GM19467 (cell line): ENCODE data around the gene MYO15B.
A peak's percentile ranks its signal among the peaks of the same experiment; 100 is the strongest.

ENCODE experiments used
- ATAC-seq: cut with Tn5 transposase; IDR thresholded peaks from one replicate; pipeline ENCODE4 v1.9.1; 2021; ENCODE audit warnings: mild to moderate bottlenecking, moderate library complexity; ENCODE audit not compliant: unreplicated experiment

The MYO15B gene

GRCh38 chr17:75658237-75658636 is 70.6 kb downstream of the MYO15B start:
- ATAC-seq = no peak

GRCh38 chr17:75661531-75661930 is 73.9 kb downstream of the MYO15B start:
- ATAC-seq = no peak

GRCh38 chr17:75662511-75662910 is 74.9 kb downstream of the MYO15B start:
- no peak for ATAC-seq

- peak; percentile 53 for ATAC-seq
Observed at GRCh38 chr17:75664099-75664549, 76.5 kb downstream of the MYO15B start.

GRCh38 chr17:75665981-75666380 is 78.4 kb downstream of the MYO15B start:
- no peak for ATAC-seq

- ATAC-seq = peak; percentile 69
Observed at GRCh38 chr17:75666959-75667790, 79.6 kb downstream of the MYO15B start, which contains the start of the genes RECQL5 and SAP30BP. Gene RECQL5, minus strand, starts transcription at chr17:75667154. Its CDS starts 597 bp downstream, at chr17:75666557. Gene SAP30BP, plus strand, starts transcription at chr17:75667338. Its CDS starts 35 bp downstream, at chr17:75667373.

- ATAC-seq = no peak
Observed at GRCh38 chr17:75667825-75668224, 80.2 kb downstream of the MYO15B start.

- no peak for ATAC-seq
Observed at GRCh38 chr17:75668489-75668888, 80.9 kb downstream of the MYO15B start.

GRCh38 chr17:75670868-75671267 is 83.3 kb downstream of the MYO15B start:
- no peak for ATAC-seq

GRCh38 chr17:75672011-75672410 is 84.4 kb downstream of the MYO15B start:
- no peak for ATAC-seq

GRCh38 chr17:75673487-75673886 is 85.9 kb downstream of the MYO15B start:
- ATAC-seq = no peak
